Fibroblast of skin of right biceps (primary cell): ENCODE measurements around the gene CALML3.
"Not testable (repeated sequence)": the region's sequence is repeated elsewhere in the genome, so short reads cannot be mapped to it uniquely, and the experiment has no call there.

Experiments used
- DNase-seq: peaks from one replicate; pipeline ENCODE4 v3.0.0-alpha.2; 2013

CALML3 gene

GRCh38 chr10:5524641-5525560 lies at the start of gene CALML3:
Gene CALML3, plus strand, starts transcription at chr10:5524961. Its CDS starts 125 bp downstream, at chr10:5525086.
- no peak for DNase-seq

GRCh38 chr10:5475088-5475487 lies 49.7 kb upstream of the CALML3 start:
- not testable (repeated sequence) for DNase-seq

- not testable (repeated sequence) for DNase-seq
These were observed 48.6 kb upstream of the CALML3 start for GRCh38 chr10:5475974-5476807.

- no peak for DNase-seq
These were observed 47.7 kb upstream of the CALML3 start for GRCh38 chr10:5476918-5477525.

- no peak for DNase-seq
These were observed 46.6 kb upstream of the CALML3 start for GRCh38 chr10:5477948-5478693.

- DNase-seq, result no peak
These were observed 46.0 kb upstream of the CALML3 start for GRCh38 chr10:5478694-5479305.

- DNase-seq, result no peak
These were observed 45.1 kb upstream of the CALML3 start for GRCh38 chr10:5479481-5480161.

- DNase-seq, result no peak
These were observed 44.4 kb upstream of the CALML3 start for GRCh38 chr10:5480162-5480941.

GRCh38 chr10:5481121-5481520 lies 43.6 kb upstream of the CALML3 start:
- DNase-seq, result no peak

GRCh38 chr10:5482016-5482415 lies 42.7 kb upstream of the CALML3 start:
- DNase-seq, result no peak

- DNase-seq, result peak; percentile 20
These were observed 40.6 kb upstream of the CALML3 start for GRCh38 chr10:5484205-5484604.

GRCh38 chr10:5485290-5485689 lies 39.5 kb upstream of the CALML3 start:
- DNase-seq, result no peak

GRCh38 chr10:5485948-5486852 lies 38.6 kb upstream of the CALML3 start:
- no peak for DNase-seq

GRCh38 chr10:5486853-5487235 lies 37.9 kb upstream of the CALML3 start:
- no peak for DNase-seq

- no peak for DNase-seq
These were observed 36.2 kb upstream of the CALML3 start for GRCh38 chr10:5488272-5489161.

- no peak for DNase-seq
These were observed 34.7 kb upstream of the CALML3 start for GRCh38 chr10:5490032-5490431.

- no peak for DNase-seq
These were observed 33.9 kb upstream of the CALML3 start for GRCh38 chr10:5490698-5491464.

GRCh38 chr10:5491477-5491876 lies 33.3 kb upstream of the CALML3 start:
- no peak for DNase-seq
